DOHH2 (cell line): ENCODE data around the gene TMEM256.
A peak's percentile ranks its signal among the peaks of the same experiment; 100 is the strongest.

ENCODE experiments used
- H3F3A ChIP-seq: fragments of 200-600 bp; sonication (generic), shearing (Covaris generic); 2 replicates; pipeline ENCODE4 v1.6.0; 2016; ENCODE audit warnings: antibody characterized with exemption, mild to moderate bottlenecking; ENCODE audit not compliant: control insufficient read depth, insufficient read depth
- H3K27ac ChIP-seq: fragments of 200-600 bp; sonication (generic); 2 replicates; pipeline ENCODE4 v1.5.1; 2014; ENCODE audit warnings: low read depth, mild to moderate bottlenecking, low read length, moderate library complexity
- H3K27me3 ChIP-seq: fragments of 200-600 bp; sonication (generic); 2 replicates; pipeline ENCODE4 v1.6.1; 2014; ENCODE audit warnings: mild to moderate bottlenecking, low read length, mixed read lengths; ENCODE audit not compliant: control insufficient read depth
- H3K36me3 ChIP-seq: fragments of 200-600 bp; sonication (generic); 2 replicates; pipeline ENCODE4 v1.6.1; 2014; ENCODE audit warnings: mild to moderate bottlenecking, low read length, moderate library complexity, mixed read lengths; ENCODE audit not compliant: control insufficient read depth
- H3K4me1 ChIP-seq: fragments of 200-600 bp; sonication (generic); 2 replicates; pipeline ENCODE4 v1.6.1; 2014; ENCODE audit warnings: mild to moderate bottlenecking, low read length, mixed read lengths; ENCODE audit not compliant: control insufficient read depth
- H3K4me2 ChIP-seq: fragments of 200-600 bp; sonication (generic); 2 replicates; pipeline ENCODE4 v1.6.0; 2014; ENCODE audit warnings: mild to moderate bottlenecking, low read length, moderate library complexity
- H3K4me3 ChIP-seq: fragments of 200-600 bp; sonication (generic); 2 replicates; pipeline ENCODE4 v1.5.1; 2014; ENCODE audit warnings: mild to moderate bottlenecking, low read length, mixed read lengths
- H3K79me2 ChIP-seq: fragments of 200-600 bp; sonication (generic); 2 replicates; pipeline ENCODE4 v1.6.1; 2014; ENCODE audit warnings: mild to moderate bottlenecking, low read length, mixed read lengths; ENCODE audit not compliant: control insufficient read depth
- H3K9me2 ChIP-seq: fragments of 200-600 bp; sonication (generic); replicated peaks from 2 replicates; pipeline ENCODE4 v1.6.1; 2014; ENCODE audit warnings: mild to moderate bottlenecking, low read length, mixed read lengths; ENCODE audit not compliant: control insufficient read depth
- H3K9me3 ChIP-seq: fragments of 200-600 bp; sonication (generic); 2 replicates; pipeline ENCODE4 v1.6.1; 2014; ENCODE audit warnings: antibody characterized with exemption, low read length, mixed read lengths; ENCODE audit not compliant: control insufficient read depth, insufficient read depth
- H4K20me1 ChIP-seq: fragments of 200-600 bp; sonication (generic); 2 replicates; pipeline ENCODE4 v1.6.0; 2014; ENCODE audit warnings: low read depth, mild to moderate bottlenecking, antibody characterized with exemption, low read length, moderate library complexity; ENCODE audit not compliant: control insufficient read depth, insufficient read depth
- EZH2phosphoT487 ChIP-seq: fragments of 200-600 bp; sonication (generic); IDR thresholded peaks from 2 replicates; pipeline ENCODE4 v1.6.1; 2017; ENCODE audit warnings: borderline replicate concordance, mild to moderate bottlenecking, antibody characterized with exemption, low read length, moderate library complexity, mixed read lengths
- TF ChIP-seq, protein P1 (sequence below): fragments of 200-600 bp; sonication (generic); IDR thresholded peaks from one replicate; pipeline ENCODE4 v1.5.1; 2014; ENCODE audit warnings: antibody characterized with exemption, mild to moderate bottlenecking, low read depth, low read length; ENCODE audit not compliant: poor library complexity, severe bottlenecking

Gene TMEM256

DNA sequence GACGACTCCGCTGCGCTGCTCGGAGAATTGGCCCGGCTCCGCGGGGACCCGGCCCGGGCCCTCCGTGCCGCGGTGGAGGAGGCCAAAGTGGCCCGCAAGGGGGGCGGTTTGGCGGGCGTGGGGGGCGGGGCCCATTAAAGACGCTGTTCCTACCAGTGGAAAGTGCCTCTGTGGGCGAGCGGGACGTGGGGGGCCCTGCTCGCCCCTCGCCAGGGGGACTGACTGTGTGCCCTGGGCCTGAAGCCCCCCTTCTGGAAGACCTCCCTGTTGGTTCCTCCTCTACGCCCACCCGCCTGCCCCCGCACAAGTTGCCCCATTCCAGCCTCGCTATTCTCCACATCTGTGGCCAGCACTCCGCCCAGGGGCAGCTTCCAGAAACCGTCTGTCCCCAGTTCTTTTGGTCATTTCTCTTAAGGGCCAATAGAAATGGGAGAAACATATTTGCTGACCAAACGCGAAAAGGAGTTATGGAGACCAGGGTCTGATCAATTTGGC is 33.5 kb upstream of the TMEM256 start:
- H3K27ac ChIP-seq: no peak overlapping the region
- H3K27me3 ChIP-seq: peaks cover 35% of the 10 kb centered on the region
- no peaks in the 10 kb centered on the region for H3F3A ChIP-seq
- H3K79me2 ChIP-seq: peaks cover 10% of the 10 kb centered on the region
- H3K4me1 ChIP-seq: peaks cover 51% of the 10 kb centered on the region
- peak overlapping the region; percentile 94 for H3K4me2 ChIP-seq
- H3K9me2 ChIP-seq: no peaks in the 10 kb centered on the region
- H3K9me3 ChIP-seq: no peaks in the 10 kb centered on the region
- H3K4me3 ChIP-seq: peak overlapping the region; percentile 23
- no peaks in the 10 kb centered on the region for H3K36me3 ChIP-seq
- H4K20me1 ChIP-seq: 0 out of 2 replicates have a peak, but pooled peaks cover 5% of the 10 kb centered on the region
- TF ChIP-seq, protein P1, sequence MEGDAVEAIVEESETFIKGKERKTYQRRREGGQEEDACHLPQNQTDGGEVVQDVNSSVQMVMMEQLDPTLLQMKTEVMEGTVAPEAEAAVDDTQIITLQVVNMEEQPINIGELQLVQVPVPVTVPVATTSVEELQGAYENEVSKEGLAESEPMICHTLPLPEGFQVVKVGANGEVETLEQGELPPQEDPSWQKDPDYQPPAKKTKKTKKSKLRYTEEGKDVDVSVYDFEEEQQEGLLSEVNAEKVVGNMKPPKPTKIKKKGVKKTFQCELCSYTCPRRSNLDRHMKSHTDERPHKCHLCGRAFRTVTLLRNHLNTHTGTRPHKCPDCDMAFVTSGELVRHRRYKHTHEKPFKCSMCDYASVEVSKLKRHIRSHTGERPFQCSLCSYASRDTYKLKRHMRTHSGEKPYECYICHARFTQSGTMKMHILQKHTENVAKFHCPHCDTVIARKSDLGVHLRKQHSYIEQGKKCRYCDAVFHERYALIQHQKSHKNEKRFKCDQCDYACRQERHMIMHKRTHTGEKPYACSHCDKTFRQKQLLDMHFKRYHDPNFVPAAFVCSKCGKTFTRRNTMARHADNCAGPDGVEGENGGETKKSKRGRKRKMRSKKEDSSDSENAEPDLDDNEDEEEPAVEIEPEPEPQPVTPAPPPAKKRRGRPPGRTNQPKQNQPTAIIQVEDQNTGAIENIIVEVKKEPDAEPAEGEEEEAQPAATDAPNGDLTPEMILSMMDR: no peak
- no peak for TF ChIP-seq EZH2phosphoT487

- 0 out of 2 replicates have a peak, but pooled peaks cover 5% of the 10 kb centered on the region for H4K20me1 ChIP-seq
- H3K4me1 ChIP-seq: peaks cover 51% of the 10 kb centered on the region
- H3K27me3 ChIP-seq: peaks cover 35% of the 10 kb centered on the region
- H3K36me3 ChIP-seq: no peaks in the 10 kb centered on the region
- TF ChIP-seq, protein P1: peak; percentile 75
- TF ChIP-seq EZH2phosphoT487: no peak
- no peaks in the 10 kb centered on the region for H3K9me3 ChIP-seq
- H3F3A ChIP-seq: no peaks in the 10 kb centered on the region
- H3K4me2 ChIP-seq: peak overlapping the region; percentile 94
- no peaks in the 10 kb centered on the region for H3K9me2 ChIP-seq
- H3K79me2 ChIP-seq: peaks cover 10% of the 10 kb centered on the region
- peak overlapping the region; percentile 80 for H3K4me3 ChIP-seq
- H3K27ac ChIP-seq: no peak overlapping the region
Observed at GRCh38 chr17:7436556-7437368, 32.9 kb upstream of the TMEM256 start.

- H3K79me2 ChIP-seq: peaks cover 10% of the 10 kb centered on the region
- peak overlapping the region; percentile 94 for H3K4me2 ChIP-seq
- peak overlapping the region; percentile 65 for H3K27ac ChIP-seq
- TF ChIP-seq, protein P1: peak; percentile 71
- no peak for TF ChIP-seq EZH2phosphoT487
- H3F3A ChIP-seq: no peaks in the 10 kb centered on the region
- H3K9me2 ChIP-seq: no peaks in the 10 kb centered on the region
- H3K36me3 ChIP-seq: no peaks in the 10 kb centered on the region
- H3K9me3 ChIP-seq: no peaks in the 10 kb centered on the region
- H3K27me3 ChIP-seq: peaks cover 29% of the 10 kb centered on the region
- H3K4me1 ChIP-seq: peaks cover 50% of the 10 kb centered on the region
- 0 out of 2 replicates have a peak, but pooled peaks cover 5% of the 10 kb centered on the region for H4K20me1 ChIP-seq
- H3K4me3 ChIP-seq: peak overlapping the region; percentile 80
Observed at GRCh38 chr17:7435676-7436555, 32.0 kb upstream of the TMEM256 start.
